H1 (cell line): ENCODE data around the gene TRAIP. TPM values are rescaled to one million over a fixed set of nuclear protein-coding genes. Genes with fewer than 3 reads are reported as not detected.

Source experiments
- CTCF ChIA-PET: fragments of 300-600 bp; sonication (Branson Sonifier 250); formaldehyde crosslinking; loops from one replicate; lab custom pipeline; 2021; ENCODE audit not compliant: partially characterized antibody; lab: Charles Lee
- POLR2A ChIA-PET: fragments of 300-600 bp; sonication (Branson Sonifier 250); formaldehyde crosslinking; loops from one replicate; lab custom pipeline; 2021; ENCODE audit warnings: inconsistent platforms; ENCODE audit not compliant: partially characterized antibody; lab: Charles Lee
- DNase-seq, 2 experiments: peaks; one replicate each; pipeline versions ENCODE4 v3.0.0 to v3.0.0-alpha.2; 2010 to 2022; ENCODE audit warnings: low spot score in 2 of 2, low read depth in 1 of 2, mixed read lengths in 1 of 2
- FAIRE-seq: peaks from 2 replicates; lab custom pipeline; 2011; peaks lifted over from hg19 to GRCh38; lab: Jason Lieb, UNC
- H2AFZ ChIP-seq: 2 replicates; pipeline ENCODE4 v1.8.1; 2012; ENCODE audit warnings: low read length, inconsistent platforms
- H2AK5ac ChIP-seq: 2 replicates; pipeline ENCODE4 v1.6.1; 2013; ENCODE audit warnings: low read depth, low read length
- H2BK120ac ChIP-seq: replicated peaks from 2 replicates; pipeline ENCODE3; 2013; ENCODE audit warnings: low read depth, low read length, inconsistent platforms
- H2BK12ac ChIP-seq: 2 replicates; pipeline ENCODE4 v1.6.1; 2013; ENCODE audit warnings: low read depth, low read length
- H2BK15ac ChIP-seq: 2 replicates; pipeline ENCODE4 v1.6.1; 2013; ENCODE audit warnings: low read length
- H2BK20ac ChIP-seq: 2 replicates; pipeline ENCODE4 v1.6.1; 2013; ENCODE audit warnings: low read length
- H2BK5ac ChIP-seq: 2 replicates; pipeline ENCODE4 v1.6.1; 2013; ENCODE audit warnings: low read depth, low read length
- H3K14ac ChIP-seq: 2 replicates; pipeline ENCODE4 v1.6.1; 2013; ENCODE audit warnings: inconsistent platforms; ENCODE audit not compliant: insufficient read length
- H3K18ac ChIP-seq: 2 replicates; pipeline ENCODE4 v1.6.1; 2013; ENCODE audit warnings: low read length; ENCODE audit errors: extremely low read depth
- H3K23ac ChIP-seq: 2 replicates; pipeline ENCODE4 v1.6.1; 2013; ENCODE audit warnings: inconsistent platforms; ENCODE audit not compliant: insufficient read length
- H3K23me2 ChIP-seq: 2 replicates; pipeline ENCODE4 v1.6.1; 2013; ENCODE audit warnings: low read depth, low read length
- H3K27ac ChIP-seq: 2 replicates; pipeline ENCODE4 v1.6.1; 2011; ENCODE audit warnings: low read depth, low read length, inconsistent platforms
- H3K27me3 ChIP-seq, 4 experiments: replicated peaks in 1 of 4; 1 replicate in 1 of 4; 2 replicates in 3 of 4; pipeline versions ENCODE4 v1.6.1 to v1.8.1; 2011 to 2013; ENCODE audit warnings: low read length in 3 of 4, mild to moderate bottlenecking in 3 of 4, inconsistent platforms in 2 of 4, mixed read lengths in 2 of 4, moderate library complexity in 1 of 4; ENCODE audit not compliant: control insufficient read depth in 3 of 4, insufficient read depth in 3 of 4; ENCODE audit errors: extremely low read depth in 1 of 4
- H3K36me3 ChIP-seq, 4 experiments: 2 replicates each; pipeline versions ENCODE4 v1.6.1 to v1.8.1; 2011 to 2013; ENCODE audit warnings: mild to moderate bottlenecking in 4 of 4, low read length in 3 of 4, moderate library complexity in 2 of 4, control low read depth in 1 of 4, inconsistent platforms in 1 of 4; ENCODE audit not compliant: insufficient read depth in 4 of 4, control insufficient read depth in 2 of 4
- H3K4ac ChIP-seq: replicated peaks from 2 replicates; pipeline ENCODE3; 2013; ENCODE audit warnings: low read length, low read depth, mixed read lengths, inconsistent platforms; ENCODE audit not compliant: insufficient read length
- H3K4me1 ChIP-seq, 4 experiments: replicated peaks in 1 of 4; 1 replicate in 1 of 4; 2 replicates in 3 of 4; pipeline versions ENCODE4 v1.6.1 to v1.8.1; 2011 to 2013; ENCODE audit warnings: low read length in 3 of 4, inconsistent platforms in 2 of 4, mixed read lengths in 1 of 4; ENCODE audit not compliant: insufficient read depth in 4 of 4, control insufficient read depth in 3 of 4
- H3K4me2 ChIP-seq, 2 experiments: 2 replicates each; pipeline versions ENCODE4 v1.6.1 to v1.8.1; 2011 to 2013; ENCODE audit warnings: low read depth in 2 of 2, low read length in 2 of 2, control low read depth in 1 of 2, inconsistent platforms in 1 of 2, mild to moderate bottlenecking in 1 of 2; ENCODE audit not compliant: insufficient read depth in 1 of 2
- H3K4me3 ChIP-seq, 4 experiments: fragments of 200-600, 300-600 bp in 1 of 4; sonication (generic), shearing (Covaris generic), sonication (Bioruptor Twin) in 1 of 4; 2 replicates each; pipeline versions ENCODE4 v1.5.1 to v1.8.1; 2011 to 2016; ENCODE audit warnings: low read length in 4 of 4, low read depth in 3 of 4, control low read depth in 2 of 4, inconsistent platforms in 2 of 4, mild to moderate bottlenecking in 2 of 4, mixed read lengths in 1 of 4, moderate library complexity in 1 of 4; ENCODE audit not compliant: insufficient read depth in 2 of 4; ENCODE audit errors: extremely low read depth in 1 of 4
- H3K56ac ChIP-seq: replicated peaks from 2 replicates; pipeline ENCODE3; 2013; ENCODE audit warnings: low read depth, mild to moderate bottlenecking, mixed read lengths, low read length, inconsistent platforms; ENCODE audit not compliant: insufficient read length
- H3K79me1 ChIP-seq: 2 replicates; pipeline ENCODE4 v1.6.1; 2013; ENCODE audit warnings: low read depth, low read length, control low read depth
- H3K79me2 ChIP-seq, 2 experiments: 2 replicates each; pipeline versions ENCODE4 v1.6.1 to v1.8.1; 2012 to 2013; ENCODE audit warnings: low read length in 2 of 2, mild to moderate bottlenecking in 2 of 2, inconsistent platforms in 1 of 2; ENCODE audit not compliant: insufficient read depth in 2 of 2, control insufficient read depth in 1 of 2
- H3K9ac ChIP-seq, 4 experiments: replicated peaks in 1 of 4; 1 replicate in 1 of 4; 2 replicates in 3 of 4; pipeline versions ENCODE4 v1.6.1 to v1.8.1; 2011 to 2013; ENCODE audit warnings: low read depth in 3 of 4, low read length in 3 of 4, control low read depth in 2 of 4, mild to moderate bottlenecking in 2 of 4, moderate library complexity in 2 of 4, inconsistent platforms in 1 of 4; ENCODE audit errors: extremely low read depth in 1 of 4
- H3K9me3 ChIP-seq, 2 experiments: 2 replicates each; pipeline versions ENCODE4 v1.6.1 to v1.8.1; 2012 to 2013; ENCODE audit warnings: mild to moderate bottlenecking in 2 of 2, moderate library complexity in 2 of 2, control low read depth in 1 of 2, inconsistent platforms in 1 of 2, low read depth in 1 of 2, low read length in 1 of 2, mixed read lengths in 1 of 2; ENCODE audit not compliant: insufficient read depth in 2 of 2
- H4K20me1 ChIP-seq, 2 experiments: replicated peaks in 1 of 2; 2 replicates each; pipeline versions ENCODE3 to v1.8.1; 2011 to 2013; ENCODE audit warnings: inconsistent platforms in 2 of 2, low read length in 2 of 2, mild to moderate bottlenecking in 1 of 2; ENCODE audit not compliant: insufficient read depth in 2 of 2, control insufficient read depth in 1 of 2
- H4K5ac ChIP-seq: 2 replicates; pipeline ENCODE4 v1.6.1; 2013; ENCODE audit warnings: low read length, low read depth, mixed read lengths, inconsistent platforms; ENCODE audit not compliant: insufficient read length
- H4K8ac ChIP-seq: 2 replicates; pipeline ENCODE4 v1.8.0; 2013; ENCODE audit warnings: mild to moderate bottlenecking, moderate library complexity, low read length, inconsistent platforms; ENCODE audit not compliant: insufficient read depth; ENCODE audit errors: extremely low read depth
- H4K91ac ChIP-seq: replicated peaks from 2 replicates; pipeline ENCODE3; 2013; ENCODE audit warnings: low read length, mixed read lengths, inconsistent platforms; ENCODE audit not compliant: insufficient read length
- POU5F1 ChIP-seq: IDR thresholded peaks from 2 replicates; pipeline ENCODE4 v1.6.1; 2011; ENCODE audit warnings: low read depth, mild to moderate bottlenecking, low read length, moderate library complexity
- RAD21 ChIP-seq, 2 experiments: IDR thresholded peaks in 1 of 2; conservative IDR thresholded peaks in 1 of 2; 2 replicates each; pipeline ENCODE4 v1.6.1; 2011; ENCODE audit warnings: low read depth in 2 of 2, low read length in 2 of 2, improper control_type of control experiment in 1 of 2, inconsistent platforms in 1 of 2, mild to moderate bottlenecking in 1 of 2, moderate library complexity in 1 of 2
- SIX5 ChIP-seq: IDR thresholded peaks from 2 replicates; pipeline ENCODE4 v1.6.1; 2011; ENCODE audit warnings: mild to moderate bottlenecking, low read depth, low read length
- ZNF274 ChIP-seq: IDR thresholded peaks from 2 replicates; pipeline ENCODE4 v1.7.0; 2012; ENCODE audit warnings: low read length, borderline replicate concordance; ENCODE audit errors: extremely low read depth
- WGBS, 2 experiments: shearing (Covaris generic) in 1 of 2; methylation state at CpG; one replicate each; pipeline versions ENCODE4 v1.1.6 to v1.1.7; 2013 to 2015; ENCODE audit warnings: low lambda C conversion rate in 2 of 2, mixed read lengths in 2 of 2, inconsistent platforms in 1 of 2, low coverage in 1 of 2, missing lambda C conversion rate in 1 of 2; ENCODE audit not compliant: insufficient replicate concordance in 2 of 2, insufficient coverage in 1 of 2, insufficient read length in 1 of 2; ENCODE audit errors: extremely low coverage in 1 of 2, missing lambda C conversion rate in 1 of 2; 5-methylcytosine and 5-hydroxymethylcytosine counted together
- polyA plus RNA-seq, 7 experiments: library from polyadenylated mRNA; depleted of rRNA in 3 of 7; stranded (reverse) in 5 of 7; unstranded in 2 of 7; fragments of >200 nt in 5 of 7; fragments of 200-250 nt in 2 of 7; gene quantifications; 1 replicate in 5 of 7; 2 replicates in 1 of 7; 4 replicates in 1 of 7; pipeline versions ENCODE4 v1.2.1 to v1.2.3, GENCODE V29; 2011 to 2013; ENCODE audit warnings: missing spikeins in 2 of 7, mixed read lengths in 2 of 7
- total RNA-seq: library from RNA; stranded (reverse); fragmentation: NEBNext Ultra II Directional; extraction: Animal tissue kit (Norgen Biotek cat#: 25700); gene quantifications from 2 replicates; pipeline ENCODE4 v1.2.1, GENCODE V29; 2021
- TF ChIP-seq, protein P1 (sequence below): IDR thresholded peaks from 2 replicates; pipeline ENCODE4 v1.6.1; 2012; ENCODE audit warnings: inconsistent platforms
- TF ChIP-seq, protein P2 (sequence below): IDR thresholded peaks from 2 replicates; pipeline ENCODE4 v1.6.1; 2011; ENCODE audit warnings: low read depth, mild to moderate bottlenecking, low read length; ENCODE audit not compliant: insufficient read depth
- TF ChIP-seq, protein P3 (sequence below): IDR thresholded peaks from 2 replicates; pipeline ENCODE4 v1.6.1; 2012; ENCODE audit warnings: inconsistent platforms

The TRAIP gene
- total and polyA plus RNA-seq, 2 of the 8 experiments (the other 6 are each of a cell fraction or from before 2014, with no cell fraction given) = 27.7 to 28.1 TPM

GRCh38 chr3:49839193-49839809, 17.1 kb downstream of the TRAIP start:
- no peaks in the 10 kb centered on the region for H3K9me3 ChIP-seq
- no peak overlapping the region for H2BK15ac ChIP-seq
- no peak overlapping the region for H3K18ac ChIP-seq
- H3K23me2 ChIP-seq = no peaks in the 10 kb centered on the region
- no peak overlapping the region for H3K14ac ChIP-seq
- 70% methylated on average over 6 of the region's 6 CpGs; no CpG with 5 or more reads in 1 of the 2 experiments for WGBS, 2 experiments
- DNase-seq = peak; percentile 15 to 78
- no peaks in the 10 kb centered on the region for H3K27me3 ChIP-seq
- H2BK5ac ChIP-seq = no peak overlapping the region
- no peak overlapping the region for H4K8ac ChIP-seq
- H3K79me1 ChIP-seq = no peaks in the 10 kb centered on the region
- no peaks in the 10 kb centered on the region for H3K79me2 ChIP-seq
- H3K23ac ChIP-seq = no peak overlapping the region
- ChIA-PET CTCF (interaction anchor here (0.6 to 15.2 kb wide), 40 partner anchors 10 to 1232 kb away, joined by 3 to 306 read pairs (median 5); partner anchors contain the start of genes AMIGO3, CDHR4, INKA1 and IP6K1), POLR2A (interaction anchor here (0.7 to 1.5 kb wide), 14 partner anchors 10 to 74 kb away, joined by 3 to 8 read pairs (median 3); partner anchors contain the start of genes INKA1, IP6K1 and MST1R)
- H2BK120ac ChIP-seq = no peak overlapping the region
- no peak overlapping the region for H2BK12ac ChIP-seq
- no peak overlapping the region for H2AFZ ChIP-seq
- peaks cover 8 to 33% (median 26%) of the 10 kb centered on the region in 4 experiments for H3K36me3 ChIP-seq
- peak; percentile 94 for FAIRE-seq
- no peak overlapping the region for H4K5ac ChIP-seq
- no peak overlapping the region for H3K9ac ChIP-seq
- H4K20me1 ChIP-seq = peaks cover 0 to 5% of the 10 kb centered on the region in 2 experiments
- H2BK20ac ChIP-seq = no peak overlapping the region
- no peak overlapping the region for H4K91ac ChIP-seq
- no peak overlapping the region for H3K4me3 ChIP-seq
- no peak overlapping the region for H3K4me2 ChIP-seq
- H3K4ac ChIP-seq = no peak overlapping the region
- no peak overlapping the region for H3K56ac ChIP-seq
- H2AK5ac ChIP-seq = no peak overlapping the region
- H3K27ac ChIP-seq = 0 out of 2 replicates have a peak overlapping the region, but pooled peaks have one; percentile 3
- H3K4me1 ChIP-seq = peaks cover 0 to 6% (median 0%) of the 10 kb centered on the region in 4 experiments; a peak in 2 of 7 replicates
- TF ChIP-seq, protein P1, sequence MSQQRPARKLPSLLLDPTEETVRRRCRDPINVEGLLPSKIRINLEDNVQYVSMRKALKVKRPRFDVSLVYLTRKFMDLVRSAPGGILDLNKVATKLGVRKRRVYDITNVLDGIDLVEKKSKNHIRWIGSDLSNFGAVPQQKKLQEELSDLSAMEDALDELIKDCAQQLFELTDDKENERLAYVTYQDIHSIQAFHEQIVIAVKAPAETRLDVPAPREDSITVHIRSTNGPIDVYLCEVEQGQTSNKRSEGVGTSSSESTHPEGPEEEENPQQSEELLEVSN = no peak
- TF ChIP-seq RAD21 (IDR thresholded peaks at IDR 0.05 in 1 of 2, conservative IDR thresholded peaks at IDR 0.05 in 1 of 2; ENCODE audit: low read depth in 2 of 2, low read length in 2 of 2) (peak; percentile 85 to 86), POU5F1 (no peak), SIX5 (no peak), ZNF274 (no peak)
- TF ChIP-seq, protein P2, sequence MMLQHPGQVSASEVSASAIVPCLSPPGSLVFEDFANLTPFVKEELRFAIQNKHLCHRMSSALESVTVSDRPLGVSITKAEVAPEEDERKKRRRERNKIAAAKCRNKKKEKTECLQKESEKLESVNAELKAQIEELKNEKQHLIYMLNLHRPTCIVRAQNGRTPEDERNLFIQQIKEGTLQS = no peak
- TF ChIP-seq, protein P3, sequence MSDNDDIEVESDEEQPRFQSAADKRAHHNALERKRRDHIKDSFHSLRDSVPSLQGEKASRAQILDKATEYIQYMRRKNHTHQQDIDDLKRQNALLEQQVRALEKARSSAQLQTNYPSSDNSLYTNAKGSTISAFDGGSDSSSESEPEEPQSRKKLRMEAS = peak; percentile 44
